ENCODE data around the gene ABCA12.

Gene ABCA12

GRCh38 chr2:214902286-214902685 lies 236.1 kb downstream of the ABCA12 start:
- peak; percentile 55 for DNase-seq

GRCh38 chr2:214899751-214900150 lies 238.7 kb downstream of the ABCA12 start:
- no peak for DNase-seq

- no peak for DNase-seq
These were observed 242.2 kb downstream of the ABCA12 start for GRCh38 chr2:214896274-214896673.

- no peak for DNase-seq
These were observed 243.0 kb downstream of the ABCA12 start for GRCh38 chr2:214895469-214895868.

- no peak for DNase-seq
These were observed 249.1 kb downstream of the ABCA12 start for GRCh38 chr2:214889301-214889700.

- DNase-seq: no peak
These were observed 256.7 kb downstream of the ABCA12 start for GRCh38 chr2:214881647-214882202.

Measured in retina (tissue), 1 donor.